ENCODE data around the gene SULT1C2.
"Not testable (repeated sequence)": the region's sequence is repeated elsewhere in the genome, so short reads cannot be mapped to it uniquely, and the experiment has no call there.

The SULT1C2 gene

DNA sequence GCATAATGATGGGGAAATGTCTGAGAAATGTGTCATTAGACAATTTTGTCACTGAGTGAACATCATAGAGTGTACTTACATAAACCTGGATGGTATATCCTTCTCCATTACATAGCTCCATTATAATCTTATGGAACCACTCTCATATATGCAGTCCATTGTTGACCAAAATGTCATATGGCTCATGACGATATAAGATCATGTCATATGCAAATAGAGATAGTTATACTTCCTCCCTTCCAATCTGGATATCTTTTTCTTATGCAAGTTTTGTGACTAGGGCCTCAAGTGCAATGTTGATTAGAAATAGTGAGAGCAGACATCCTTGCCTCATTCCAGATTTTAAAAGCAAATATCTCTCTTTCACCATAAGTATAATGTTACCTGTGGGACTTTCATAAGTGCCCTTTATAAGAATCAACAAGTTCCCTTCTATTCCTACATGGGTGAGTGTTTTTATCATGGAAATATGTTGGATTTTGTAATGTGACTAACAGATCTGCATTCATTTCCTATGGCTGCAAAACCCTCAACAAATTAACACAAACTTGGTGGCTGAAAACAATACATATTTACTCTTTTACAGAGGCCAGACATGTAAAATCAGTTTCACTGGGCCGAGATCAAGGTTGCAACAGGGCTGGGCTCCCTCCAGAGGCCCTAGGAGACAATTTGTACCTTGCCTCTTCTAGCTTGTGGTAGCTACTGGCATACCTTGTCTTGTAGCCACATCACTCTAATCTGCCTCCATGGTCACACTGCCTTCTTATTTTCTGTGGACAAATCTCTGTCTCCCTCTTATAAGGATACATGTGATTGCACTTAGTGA, 67.4 kb downstream of the SULT1C2 start:
- no peak for DNase-seq

- not testable (repeated sequence) for DNase-seq
Measured at GRCh38 chr2:108359336-108359735, 70.6 kb downstream of the SULT1C2 start.

All from activated gamma-delta T cell (primary cell).